Fibroblast of the aortic adventitia (primary cell): ENCODE measurements around the gene DLX1. TPM values are rescaled to one million over a fixed set of nuclear protein-coding genes. Genes with fewer than 3 reads are reported as not detected.

Experiments
- DNase-seq: peaks from one replicate; pipeline ENCODE4 v3.0.0-alpha.2; 2010; ENCODE audit warnings: low read depth
- H3K4me3 ChIP-seq: 2 replicates; pipeline ENCODE4 v1.5.1; 2011; ENCODE audit warnings: low read depth, mild to moderate bottlenecking, control low read depth, low read length, moderate library complexity
- CTCF ChIP-seq: IDR thresholded peaks from 2 replicates; pipeline ENCODE4 v1.5.1; 2011; ENCODE audit warnings: mild to moderate bottlenecking, low read length, control low read depth, inconsistent platforms; ENCODE audit not compliant: insufficient read depth
- total RNA-seq: library from RNA; depleted of rRNA; stranded (reverse); fragments of >200 nt; gene quantifications from 2 replicates; pipeline ENCODE4 v1.2.3, GENCODE V29; 2012; ENCODE audit warnings: low replicate concordance

The DLX1 gene
- total RNA-seq, 1 donor, result 0.99 TPM

GRCh38 chr2:172100080-172100934 is 15.0 kb downstream of the DLX1 start:
- H3K4me3 ChIP-seq, result peak overlapping the region; percentile 77
- TF ChIP-seq CTCF, result no peak
- no peak for DNase-seq

DNA sequence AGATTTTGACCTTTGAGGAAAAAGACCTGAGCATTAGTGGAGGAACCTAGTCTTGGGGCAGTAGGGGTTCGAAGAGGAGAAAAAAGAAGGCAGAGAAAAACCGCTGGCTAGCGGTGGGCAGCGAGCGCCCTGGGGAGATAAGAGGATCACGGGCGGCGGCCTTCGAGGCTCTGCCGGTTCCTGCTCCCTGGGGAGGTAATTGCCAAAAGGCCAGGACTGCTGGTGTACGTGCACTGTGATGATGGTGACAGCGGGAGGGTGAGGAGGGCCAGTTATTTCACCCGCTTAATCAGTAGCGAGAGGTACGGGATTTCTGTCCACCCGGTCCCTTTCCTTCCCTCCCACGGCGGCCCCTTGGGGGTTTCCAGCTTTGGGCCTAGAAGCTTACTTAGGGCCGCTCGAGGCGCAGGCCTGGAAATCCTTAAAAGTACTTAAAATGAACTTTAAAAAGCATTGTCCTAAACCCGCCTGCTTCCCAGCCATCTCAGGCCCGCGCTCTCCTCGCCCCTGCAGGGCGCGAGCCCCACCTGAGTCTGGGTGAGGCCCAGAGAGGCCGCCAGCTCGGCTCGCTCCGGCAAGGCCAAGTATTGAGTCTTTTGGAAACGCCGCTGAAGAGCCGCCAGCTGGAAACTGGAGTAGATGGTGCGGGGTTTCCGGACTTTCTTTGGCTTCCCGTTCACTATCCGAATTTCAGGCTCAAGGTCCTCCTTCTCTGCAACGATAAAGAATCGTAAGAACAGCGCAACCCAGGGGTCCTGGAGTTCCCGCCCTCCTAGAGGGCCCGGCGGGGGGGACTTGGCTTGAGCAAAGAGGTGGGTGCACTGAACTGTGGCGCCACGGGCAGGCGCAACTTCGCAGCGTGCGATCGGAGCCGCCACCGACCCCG is 15.9 kb downstream of the DLX1 start:
- peak overlapping the region; percentile 77 for H3K4me3 ChIP-seq
- peak; percentile 48 for DNase-seq
- no peak for TF ChIP-seq CTCF

DNA sequence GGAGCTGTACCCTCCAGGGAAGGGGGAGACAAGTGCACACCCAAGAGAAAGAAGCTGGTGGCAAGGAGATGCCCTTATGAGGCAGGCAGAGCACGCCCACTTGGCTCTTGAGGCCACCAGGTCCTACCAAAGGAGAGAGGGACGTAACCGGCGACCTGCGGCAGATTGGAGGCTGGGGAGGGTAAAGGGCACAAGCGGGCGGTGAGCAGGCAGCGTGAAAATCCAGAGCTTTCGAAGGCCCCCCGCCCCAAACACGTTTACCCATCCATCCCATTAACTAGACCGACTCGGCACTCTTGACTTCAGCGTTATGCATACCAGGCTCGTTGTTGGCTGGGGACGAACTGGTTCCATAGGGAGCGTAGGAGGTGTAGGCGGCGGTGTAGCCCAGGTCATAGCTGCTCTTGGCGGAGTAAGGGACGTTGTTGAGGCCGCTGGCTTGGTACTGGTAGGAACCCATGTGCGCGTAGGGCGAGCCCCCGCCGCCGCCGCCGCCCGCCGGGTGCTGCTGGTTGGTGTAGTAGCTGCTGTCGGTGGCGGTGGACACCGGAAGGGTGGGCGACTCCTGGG is 16.6 kb downstream of the DLX1 start:
- DNase-seq, result peak; percentile 37
- TF ChIP-seq CTCF, result no peak

DNA sequence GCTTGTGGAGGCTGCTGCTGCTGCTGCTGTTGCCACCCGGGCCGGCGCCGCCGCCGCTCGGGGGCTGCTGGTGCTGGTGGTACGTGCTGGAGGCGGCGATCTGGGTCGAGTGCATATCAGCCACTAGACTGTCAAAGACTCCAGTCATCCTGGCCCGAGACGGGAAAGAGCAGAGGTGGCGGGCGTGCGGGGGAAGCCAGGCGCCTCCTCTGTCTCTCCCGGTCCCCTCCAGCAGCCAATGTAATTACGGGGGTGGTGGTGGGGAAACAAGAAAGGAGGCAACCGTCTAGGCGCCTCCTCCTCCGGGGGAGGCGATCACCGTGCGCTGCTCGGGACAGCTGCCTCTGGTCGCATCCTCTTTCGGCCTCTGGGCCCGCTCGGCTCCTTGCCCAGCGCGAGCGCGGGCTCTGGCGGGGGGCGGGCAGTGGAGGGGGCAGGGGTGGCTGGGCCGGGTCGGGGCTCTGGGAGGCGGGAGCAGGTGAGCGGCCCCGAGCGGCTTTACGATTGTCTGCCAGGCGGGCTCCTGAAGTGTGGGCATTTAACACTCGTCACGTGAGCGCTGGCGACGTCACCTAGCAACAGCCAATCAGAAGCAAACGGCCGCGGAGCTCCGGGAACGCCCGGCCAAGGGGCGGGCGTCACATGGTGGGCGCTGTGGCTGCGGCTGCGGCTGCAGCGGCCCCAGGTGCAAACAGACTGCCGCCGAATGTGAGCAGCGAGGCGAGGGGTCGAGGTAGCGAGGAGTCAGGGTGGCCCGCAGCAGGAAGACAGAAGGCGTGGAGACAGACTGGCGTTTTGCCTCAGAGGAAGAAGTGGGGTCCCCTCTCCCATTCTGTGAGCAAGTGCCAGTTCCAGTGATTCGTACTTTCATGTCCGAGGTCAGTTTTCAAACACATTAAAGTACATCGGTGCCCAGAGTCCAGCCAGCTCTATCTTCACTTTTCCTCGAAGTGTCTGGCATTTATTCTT is 17.4 kb downstream of the DLX1 start, which contains the start of gene DLX2:
Gene DLX2, minus strand, starts transcription at position 510 of the 969 bp plus-strand sequence. Its CDS starts 362 bp downstream, at position 148.
- DNase-seq, result peak; percentile 88
- TF ChIP-seq CTCF, result no peak
- H3K4me3 ChIP-seq, result peak within 1 kb of the TSS; percentile 77

More for the DNA sequence above, 16.6 kb downstream of the DLX1 start:
- peak overlapping the region; percentile 77 for H3K4me3 ChIP-seq

DNA sequence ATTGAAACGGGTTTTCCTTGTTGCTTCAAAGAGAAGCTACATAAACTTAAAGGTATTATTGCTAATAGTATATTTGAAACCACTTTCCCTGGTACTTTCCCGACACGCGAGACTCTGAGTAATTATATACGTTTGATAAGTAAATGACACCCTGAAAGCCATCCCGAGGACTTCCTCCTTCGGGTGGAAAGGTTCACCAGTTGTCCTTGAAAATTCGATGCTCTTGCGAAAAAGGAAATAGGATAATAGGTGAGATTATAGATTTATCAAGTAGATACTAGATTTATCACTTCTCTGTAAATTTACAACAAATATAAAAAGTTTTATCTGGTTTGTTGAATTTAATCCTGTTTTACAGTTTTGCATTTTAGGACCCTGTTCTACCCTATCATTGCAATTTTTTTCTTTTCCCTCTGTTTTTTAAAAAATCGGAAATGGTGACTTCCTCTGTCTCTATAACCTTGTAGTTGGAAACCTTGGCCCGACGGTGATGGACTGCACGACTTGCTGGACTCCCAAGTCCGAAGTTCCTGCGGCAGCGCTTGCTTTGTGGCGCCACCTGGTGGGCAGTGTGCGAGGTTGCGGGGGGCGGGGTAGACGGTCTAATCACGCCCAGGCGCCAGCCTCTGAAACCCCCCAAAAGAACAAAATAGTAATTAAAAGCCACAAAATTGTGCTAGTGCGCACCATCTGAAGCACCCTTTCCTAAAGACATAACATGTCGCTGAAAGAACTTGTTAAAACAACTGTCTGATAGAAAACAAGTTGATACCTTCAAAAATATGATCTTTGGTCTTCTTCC is 18.4 kb downstream of the DLX1 start:
- H3K4me3 ChIP-seq, result peak overlapping the region; percentile 28
- TF ChIP-seq CTCF, result peak; percentile 95
- peak; percentile 90 for DNase-seq
